HEK293 (cell line): ENCODE results near the gene MEX3C.

Experiments used
- CTCF ChIA-PET: fragments of 350-600 bp; formaldehyde crosslinking; extraction: SDS; loops from one replicate; lab custom pipeline; 2021; ENCODE audit warnings: antibody characterized with exemption; lab: Yijun Ruan, JAX
- POLR2A ChIA-PET: fragments of 300-600 bp; formaldehyde crosslinking; extraction: SDS; loops from one replicate; lab custom pipeline; 2020; ENCODE audit warnings: antibody characterized with exemption, inconsistent platforms; lab: Yijun Ruan, JAX
- H3K27ac ChIP-seq: fragments of 200-500 bp; sonication (Bioruptor generic); 2 replicates; pipeline ENCODE4 v1.5.1; 2014; ENCODE audit warnings: low read depth, low read length, control low read depth, inconsistent platforms; ENCODE audit errors: extremely low read depth
- H3K36me3 ChIP-seq, 2 experiments: fragments of 200-500 bp in 1 of 2; sonication (Bioruptor generic) in 1 of 2; 1 replicate in 1 of 2; 2 replicates in 1 of 2; pipeline ENCODE4 v1.5.1; 2014 to 2017; ENCODE audit warnings: inconsistent platforms in 2 of 2, low read length in 2 of 2; ENCODE audit not compliant: control insufficient read depth in 2 of 2, insufficient read depth in 1 of 2
- H3K4me1 ChIP-seq: fragments of 200-500 bp; sonication (Bioruptor generic); 2 replicates; pipeline ENCODE4 v1.5.1; 2014; ENCODE audit warnings: mild to moderate bottlenecking, low read length, inconsistent platforms; ENCODE audit not compliant: control insufficient read depth, insufficient read depth
- H3K4me3 ChIP-seq: 2 replicates; pipeline ENCODE4 v1.5.1; 2011; ENCODE audit warnings: low read depth, mild to moderate bottlenecking, control low read depth, low read length, moderate library complexity
- H3K9me3 ChIP-seq: fragments of 200-500 bp; sonication (Bioruptor generic); 2 replicates; pipeline ENCODE4 v1.5.1; 2014; ENCODE audit warnings: low read depth, low read length, inconsistent platforms; ENCODE audit not compliant: control insufficient read depth, insufficient read depth
- ATF2 ChIP-seq: fragments of 450-650 bp; formaldehyde crosslinking; IDR thresholded peaks from 2 replicates; pipeline ENCODE4 v1.5.1; 2016; ENCODE audit warnings: missing biosample characterization, missing genetic modification characterization, low read depth
- BCL6B ChIP-seq: fragments of 450-650 bp; formaldehyde crosslinking; IDR thresholded peaks from 2 replicates; pipeline ENCODE4 v1.5.1; 2017; ENCODE audit warnings: missing biosample characterization, missing genetic modification characterization
- KLF9 ChIP-seq: fragments of 450-650 bp; formaldehyde crosslinking; IDR thresholded peaks from 2 replicates; pipeline ENCODE4 v1.5.1; 2016; ENCODE audit warnings: missing biosample characterization, missing genetic modification characterization, low read depth
- MYNN ChIP-seq: fragments of 450-650 bp; formaldehyde crosslinking; IDR thresholded peaks from 2 replicates; pipeline ENCODE4 v1.5.1; 2016; ENCODE audit warnings: missing biosample characterization, missing genetic modification characterization, borderline replicate concordance
- PRDM6 ChIP-seq: fragments of 450-650 bp; formaldehyde crosslinking; IDR thresholded peaks from 2 replicates; pipeline ENCODE4 v1.5.1; 2017; ENCODE audit warnings: missing biosample characterization, missing genetic modification characterization
- TCF7L2 ChIP-seq: IDR thresholded peaks from 2 replicates; pipeline ENCODE4 v1.6.1; 2011; ENCODE audit warnings: low read depth, mild to moderate bottlenecking, inconsistent platforms, low read length, moderate library complexity, borderline replicate concordance
- ZNF133 ChIP-seq: fragments of 450-650 bp; formaldehyde crosslinking; IDR thresholded peaks from 2 replicates; pipeline ENCODE4 v1.5.1; 2016; ENCODE audit warnings: missing biosample characterization, missing genetic modification characterization
- ZNF169 ChIP-seq: fragments of 450-650 bp; formaldehyde crosslinking; IDR thresholded peaks from 2 replicates; pipeline ENCODE4 v1.5.1; 2016; ENCODE audit warnings: missing biosample characterization, missing genetic modification characterization
- ZNF18 ChIP-seq: fragments of 450-650 bp; formaldehyde crosslinking; IDR thresholded peaks from 2 replicates; pipeline ENCODE4 v1.5.1; 2016; ENCODE audit warnings: missing biosample characterization, missing genetic modification characterization
- ZNF366 ChIP-seq: fragments of 450-650 bp; formaldehyde crosslinking; conservative IDR thresholded peaks from 2 replicates; pipeline ENCODE4 v1.5.1; 2016; ENCODE audit warnings: missing biosample characterization, missing genetic modification characterization
- ZNF510 ChIP-seq: fragments of 450-650 bp; formaldehyde crosslinking; IDR thresholded peaks from 2 replicates; pipeline ENCODE4 v1.5.1; 2018; ENCODE audit warnings: mild to moderate bottlenecking, missing genetic modification characterization, missing biosample characterization; ENCODE audit not compliant: insufficient replicate concordance
- ZNF558 ChIP-seq: fragments of 450-650 bp; formaldehyde crosslinking; IDR thresholded peaks from 2 replicates; pipeline ENCODE4 v1.5.1; 2016; ENCODE audit warnings: missing biosample characterization, missing genetic modification characterization
- ZNF585B ChIP-seq: fragments of 450-650 bp; formaldehyde crosslinking; IDR thresholded peaks from 2 replicates; pipeline ENCODE4 v1.5.1; 2016; ENCODE audit warnings: missing biosample characterization, missing genetic modification characterization
- ZNF626 ChIP-seq: fragments of 450-650 bp; sonication (Bioruptor Pico); formaldehyde crosslinking; IDR thresholded peaks from 2 replicates; pipeline ENCODE4 v1.5.1; 2018; ENCODE audit warnings: missing biosample characterization, missing genetic modification characterization, inconsistent platforms
- ZNF629 ChIP-seq: fragments of 450-650 bp; formaldehyde crosslinking; IDR thresholded peaks from 2 replicates; pipeline ENCODE4 v1.5.1; 2017; ENCODE audit warnings: missing biosample characterization, missing genetic modification characterization
- ZNF645 ChIP-seq: fragments of 450-650 bp; formaldehyde crosslinking; IDR thresholded peaks from 2 replicates; pipeline ENCODE4; 2016; ENCODE audit warnings: missing biosample characterization, missing genetic modification characterization
- ZNF692 ChIP-seq: fragments of 450-650 bp; formaldehyde crosslinking; IDR thresholded peaks from 2 replicates; pipeline ENCODE4 v1.5.1; 2016; ENCODE audit warnings: missing biosample characterization, missing genetic modification characterization
- ZNF76 ChIP-seq: fragments of 450-650 bp; formaldehyde crosslinking; IDR thresholded peaks from 2 replicates; pipeline ENCODE4; 2016; ENCODE audit warnings: low read depth, missing biosample characterization, missing genetic modification characterization, borderline replicate concordance
- ZNF785 ChIP-seq: fragments of 450-650 bp; formaldehyde crosslinking; IDR thresholded peaks from 2 replicates; pipeline ENCODE4 v1.5.1; 2016; ENCODE audit warnings: missing biosample characterization, missing genetic modification characterization
- ZSCAN5A ChIP-seq: fragments of 450-650 bp; formaldehyde crosslinking; IDR thresholded peaks from 2 replicates; pipeline ENCODE4 v1.5.1; 2016; ENCODE audit warnings: missing biosample characterization, missing genetic modification characterization
- ZXDB ChIP-seq: fragments of 450-650 bp; formaldehyde crosslinking; IDR thresholded peaks from 2 replicates; pipeline ENCODE4 v1.5.1; 2016; ENCODE audit warnings: missing biosample characterization, missing genetic modification characterization

The MEX3C gene

GRCh38 chr18:51195451-51196117, 1.9 kb downstream of the MEX3C start (continued):
- TF ChIP-seq ZNF629 (tag by site-specific recombination) (peak; percentile 39; the same call in 1 of the 2 replicates), ZNF558 (tag by site-specific recombination) (peak; percentile 78), ZNF785 (tag by site-specific recombination) (no peak), ATF2 (tag by site-specific recombination) (0 out of 2 replicates have a peak, but pooled peaks have one; percentile 21), ZXDB (tag by site-specific recombination) (peak; percentile 60; the same call in 1 of the 2 replicates), ZNF692 (peak; percentile 95)

- Histone ChIP-seq H3K4me3 (peak overlapping the region; percentile 88), H3K9me3 (no peaks in the 10 kb centered on the region), H3K36me3 (no peaks in the 10 kb centered on the region), H3K4me1 (peaks cover 36% of the 10 kb centered on the region), H3K27ac (peak overlapping the region; percentile 96)
- CTCF ChIA-PET, result interaction anchor here (0.5 to 2.2 kb wide), 8 partner anchors 12 to 838 kb away, joined by 3 to 8 read pairs (median 3); no protein-coding TSS in a partner anchor
- POLR2A ChIA-PET, result interaction anchor here (0.6 to 1.2 kb wide), 5 partner anchors 8 to 62 kb away, joined by 3 to 6 read pairs (median 3); no protein-coding TSS in a partner anchor
- no peak for TF ChIP-seq BCL6B
- TF ChIP-seq PRDM6 (tag by site-specific recombination), result peak; percentile 60; the same call in 1 of the 2 replicates
- TF ChIP-seq ZNF366 (tag by site-specific recombination), result peak; percentile 28; the same call in 1 of the 2 replicates
- TF ChIP-seq MYNN (tag by site-specific recombination), result peak; percentile 35; the same call in 1 of the 2 replicates
Observed at GRCh38 chr18:51195086-51195450, 2.4 kb downstream of the MEX3C start.

GRCh38 chr18:51194604-51195003, 2.9 kb downstream of the MEX3C start:
- ChIA-PET CTCF (interaction anchor here (0.5 to 2.2 kb wide), 7 partner anchors 12 to 837 kb away, joined by 3 to 8 read pairs (median 3); no protein-coding TSS in a partner anchor), POLR2A (interaction anchor here (0.6 to 1.2 kb wide), 6 partner anchors 8 to 665 kb away, joined by 3 to 6 read pairs (median 3); no protein-coding TSS in a partner anchor)
- H3K4me1 ChIP-seq, result peaks cover 38% of the 10 kb centered on the region
- no peaks in the 10 kb centered on the region for H3K9me3 ChIP-seq
- no peaks in the 10 kb centered on the region for H3K36me3 ChIP-seq
- peak overlapping the region; percentile 88 for H3K4me3 ChIP-seq
- H3K27ac ChIP-seq, result peak overlapping the region; percentile 96
- no peak for TF ChIP-seq ZNF169 (tag by site-specific recombination)
- TF ChIP-seq ZNF76 (tag by site-specific recombination), result no peak
- TF ChIP-seq ZNF626 (tag by site-specific recombination), result no peak
- no peak for TF ChIP-seq ZNF645 (tag by site-specific recombination)
- TF ChIP-seq ZNF585B (tag by site-specific recombination), result no peak
- TF ChIP-seq ZNF510, result no peak
- TF ChIP-seq ZNF18 (tag by site-specific recombination), result peak; percentile 83
- no peak for TF ChIP-seq TCF7L2
- TF ChIP-seq ZNF133 (tag by site-specific recombination), result peak; percentile 96
- no peak for TF ChIP-seq ZSCAN5A (tag by site-specific recombination)
- TF ChIP-seq KLF9 (tag by site-specific recombination), result peak; percentile 56
